Measurements from ENCODE around the gene MRPL53. TPM values are rescaled to one million over a fixed set of nuclear protein-coding genes. Genes with fewer than 3 reads are reported as not detected.

MRPL53 gene
- total RNA-seq (2011; cell fraction: chromatin; rRNA removed; ENCODE audit: low replicate concordance): 18.9 and 39.7 TPM in 2 replicates
- total RNA-seq (2011; cell fraction: nucleolus; rRNA removed): 42.7 and 46.7 TPM in 2 replicates
- 23.2 and 28.7 TPM in 2 replicates for total RNA-seq (2011; cell fraction: nucleoplasm; rRNA removed)
- 60.8 and 68.2 TPM in 2 replicates for total RNA-seq (2014; rRNA removed)
- 14.5 and 18.2 TPM in 2 replicates for total RNA-seq (2014; rRNA removed; fragmentation: Illumina TruSeq; extraction: Trizol)
- 45.7 and 46.4 TPM in 2 replicates for total RNA-seq (2015; rRNA removed; fragmentation: Illumina TruSeq; extraction: Trizol)
- total RNA-seq (2021): 80.8 and 87.9 TPM in 2 replicates
- 15.1 and 20.0 TPM in 2 replicates for polyA plus RNA-seq (2011; rRNA removed)
- 23.7 and 82.7 TPM in 2 replicates for polyA plus RNA-seq (2011; cell fraction: cytosol; rRNA removed)
- 16.1 and 33.6 TPM in 2 replicates for polyA plus RNA-seq (2011; cell fraction: nucleus; rRNA removed)
- polyA plus RNA-seq (2012): 72.4 and 72.9 TPM in 2 replicates
- polyA plus RNA-seq (2014; fragmentation: Illumina TruSeq; extraction: Trizol): 11.5 and 37.5 TPM in 2 replicates
- polyA plus RNA-seq (2014; fragmentation: Nextera tagmentation; extraction: Ambion mirVana): 10 to 100 TPM; 24.3 to 41.1 TPM
- 53.9 and 84.3 TPM in 2 replicates for polyA plus RNA-seq (2014; rRNA removed)
- 4.9 and 8.8 TPM in 2 replicates for polyA minus RNA-seq (2011; rRNA and poly(A)+ RNA removed)
- 18.4 and 20.1 TPM in 2 replicates for polyA minus RNA-seq (2011; cell fraction: cytosol; rRNA and poly(A)+ RNA removed)
- 10.9 and 12.3 TPM in 2 replicates for polyA minus RNA-seq (2011; cell fraction: nucleus; rRNA and poly(A)+ RNA removed)
- Bru-seq, nascent RNA: percentile 95 among the genes with signal in this experiment
- percentile 89 among the genes with signal in this experiment for BruChase-seq, experiment 1, labeled RNA remaining after a 2-hour chase
- BruChase-seq, experiment 2, labeled RNA remaining after a 6-hour chase: percentile 89 among the genes with signal in this experiment
- long read RNA-seq, experiment 1, transcript MRPL53-201 (3 exons, 1,162 nt): major isoform, 76 of 129 reads
- long read RNA-seq, experiment 1, partial matches to known transcripts: 49 of 129 reads
- long read RNA-seq, experiment 1, other reads (novel, unspliced or antisense): 0 of 129 reads
- long read RNA-seq, experiment 2, transcript MRPL53-201 (3 exons, 1,162 nt): major isoform, 62 of 66 reads
- long read RNA-seq, experiment 2, partial matches to known transcripts: 0 of 66 reads
- long read RNA-seq, experiment 2, other reads (novel, unspliced or antisense): 2 of 66 reads
- long read RNA-seq, experiment 3, transcript MRPL53-201 (3 exons, 1,162 nt): major isoform, 51 of 53 reads
- long read RNA-seq, experiment 3, partial matches to known transcripts: 0 of 53 reads
- long read RNA-seq, experiment 3, other reads (novel, unspliced or antisense): 0 of 53 reads

- peaks cover 20% of the 10 kb centered on the region; the same call in 2 of the 3 replicates for H3K36me3 ChIP-seq (ENCODE audit: control insufficient read depth, insufficient read depth, low read length)
- TSS peak; percentile 91 for BruUV-seq (replicated peaks)
- H2AFZ ChIP-seq (ENCODE audit: low read depth, low read length): peak within 1 kb of the TSS; percentile 97
- H3K9me1 ChIP-seq (ENCODE audit: control insufficient read depth, insufficient read depth, low read length): peaks cover 4% of the 10 kb centered on the region
- peaks cover 13% of the 10 kb centered on the region; the same call in 2 of the 3 replicates for H3K79me2 ChIP-seq (ENCODE audit: control insufficient read depth, insufficient read depth, low read length)
- in situ Hi-C loops (cut with MboI): no loop called here
- no peaks in the 10 kb centered on the region for H3K27me3 ChIP-seq (ENCODE audit: control insufficient read depth in 2 of 2, insufficient read depth in 2 of 2, low read length in 2 of 2)
- H3K9ac ChIP-seq (ENCODE audit: insufficient read depth in 1 of 2, low read depth in 2 of 2, low read length in 2 of 2): peak within 1 kb of the TSS; percentile 88 to 95
- ATAC-seq: peak; percentile 93
- no peaks in the 10 kb centered on the region for H3K9me3 ChIP-seq (replicated peaks; ENCODE audit: control insufficient read depth, insufficient read depth, low read depth, low read length)
- H3K4me1 ChIP-seq (replicated peaks in 1 of 2; ENCODE audit: control insufficient read depth in 2 of 2, insufficient read depth in 2 of 2, low read length in 2 of 2): peaks cover 12 to 16% of the 10 kb centered on the region in 2 experiments; a peak in 3 of 5 replicates
- peak within 1 kb of the TSS; percentile 99 for H3K4me2 ChIP-seq (ENCODE audit: insufficient read depth, low read length)
- POLR2A ChIA-PET: interaction anchor here (0.6 to 4.0 kb wide), 6 partner anchors 10 to 1056 kb away, joined by 3 to 28 read pairs (median 4); partner anchors contain the start of genes AUP1, CCDC142, HTRA2 and TTC31
- no peaks in the 10 kb centered on the region for H4K20me1 ChIP-seq (replicated peaks; ENCODE audit: control insufficient read depth, insufficient read depth, low read length)
- FAIRE-seq: peak; percentile 90
- intact Hi-C loops (cut with micrococcal nuclease): loop anchor here (5.0 kb wide), 1 partner anchor 75 kb away; no protein-coding TSS in a partner anchor
- peak within 1 kb of the TSS; percentile 95 for H3K27ac ChIP-seq (ENCODE audit: extremely low read depth, low read depth, low read length)
- under 1% methylated on average over 59 of the region's 66 CpGs for WGBS (ENCODE audit: insufficient coverage, low coverage, missing lambda C conversion rate)
- CTCF ChIA-PET (ENCODE audit: low intra/inter-chr PET ratio): interaction anchor here (0.7 kb wide), 1 partner anchor 1887 kb away, joined by 3 read pairs; no protein-coding TSS in a partner anchor
- DNase-seq (ENCODE audit: extremely low read depth in 1 of 4, low spot score in 3 of 4): peak; percentile 80 to 97 (median 80)
- peak within 1 kb of the TSS; percentile 83 for H3K4me3 ChIP-seq
- TF ChIP-seq, protein P1, sequence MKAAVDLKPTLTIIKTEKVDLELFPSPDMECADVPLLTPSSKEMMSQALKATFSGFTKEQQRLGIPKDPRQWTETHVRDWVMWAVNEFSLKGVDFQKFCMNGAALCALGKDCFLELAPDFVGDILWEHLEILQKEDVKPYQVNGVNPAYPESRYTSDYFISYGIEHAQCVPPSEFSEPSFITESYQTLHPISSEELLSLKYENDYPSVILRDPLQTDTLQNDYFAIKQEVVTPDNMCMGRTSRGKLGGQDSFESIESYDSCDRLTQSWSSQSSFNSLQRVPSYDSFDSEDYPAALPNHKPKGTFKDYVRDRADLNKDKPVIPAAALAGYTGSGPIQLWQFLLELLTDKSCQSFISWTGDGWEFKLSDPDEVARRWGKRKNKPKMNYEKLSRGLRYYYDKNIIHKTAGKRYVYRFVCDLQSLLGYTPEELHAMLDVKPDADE (conservative IDR thresholded peaks at IDR 0.05; ENCODE audit: control insufficient read depth, low read depth, low read length): peak; percentile 75; the same call in 1 of the 2 replicates
- TF ChIP-seq HMBOX1 (IDR thresholded peaks at IDR 0.05) (no peak), DNMT1 (IDR thresholded peaks at IDR 0.05) (peak; percentile 97), POLR2G (IDR thresholded peaks at IDR 0.05; ENCODE audit: low read depth, low read length) (peak; percentile 94), NR2F6 (CRISPR knock-in tag; IDR thresholded peaks at IDR 0.05) (no peak), SAFB2 (IDR thresholded peaks at IDR 0.05; ENCODE audit: borderline replicate concordance, low read depth, low read length, severe bottlenecking) (no peak)
- TF ChIP-seq, protein P2, sequence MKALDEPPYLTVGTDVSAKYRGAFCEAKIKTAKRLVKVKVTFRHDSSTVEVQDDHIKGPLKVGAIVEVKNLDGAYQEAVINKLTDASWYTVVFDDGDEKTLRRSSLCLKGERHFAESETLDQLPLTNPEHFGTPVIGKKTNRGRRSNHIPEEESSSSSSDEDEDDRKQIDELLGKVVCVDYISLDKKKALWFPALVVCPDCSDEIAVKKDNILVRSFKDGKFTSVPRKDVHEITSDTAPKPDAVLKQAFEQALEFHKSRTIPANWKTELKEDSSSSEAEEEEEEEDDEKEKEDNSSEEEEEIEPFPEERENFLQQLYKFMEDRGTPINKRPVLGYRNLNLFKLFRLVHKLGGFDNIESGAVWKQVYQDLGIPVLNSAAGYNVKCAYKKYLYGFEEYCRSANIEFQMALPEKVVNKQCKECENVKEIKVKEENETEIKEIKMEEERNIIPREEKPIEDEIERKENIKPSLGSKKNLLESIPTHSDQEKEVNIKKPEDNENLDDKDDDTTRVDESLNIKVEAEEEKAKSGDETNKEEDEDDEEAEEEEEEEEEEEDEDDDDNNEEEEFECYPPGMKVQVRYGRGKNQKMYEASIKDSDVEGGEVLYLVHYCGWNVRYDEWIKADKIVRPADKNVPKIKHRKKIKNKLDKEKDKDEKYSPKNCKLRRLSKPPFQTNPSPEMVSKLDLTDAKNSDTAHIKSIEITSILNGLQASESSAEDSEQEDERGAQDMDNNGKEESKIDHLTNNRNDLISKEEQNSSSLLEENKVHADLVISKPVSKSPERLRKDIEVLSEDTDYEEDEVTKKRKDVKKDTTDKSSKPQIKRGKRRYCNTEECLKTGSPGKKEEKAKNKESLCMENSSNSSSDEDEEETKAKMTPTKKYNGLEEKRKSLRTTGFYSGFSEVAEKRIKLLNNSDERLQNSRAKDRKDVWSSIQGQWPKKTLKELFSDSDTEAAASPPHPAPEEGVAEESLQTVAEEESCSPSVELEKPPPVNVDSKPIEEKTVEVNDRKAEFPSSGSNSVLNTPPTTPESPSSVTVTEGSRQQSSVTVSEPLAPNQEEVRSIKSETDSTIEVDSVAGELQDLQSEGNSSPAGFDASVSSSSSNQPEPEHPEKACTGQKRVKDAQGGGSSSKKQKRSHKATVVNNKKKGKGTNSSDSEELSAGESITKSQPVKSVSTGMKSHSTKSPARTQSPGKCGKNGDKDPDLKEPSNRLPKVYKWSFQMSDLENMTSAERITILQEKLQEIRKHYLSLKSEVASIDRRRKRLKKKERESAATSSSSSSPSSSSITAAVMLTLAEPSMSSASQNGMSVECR (CRISPR knock-in tag; IDR thresholded peaks at IDR 0.05): peak; percentile 92
Observed at GRCh38 chr2:74472086-74472944, at the start of gene MRPL53. MRPL53 (minus strand) TSS chr2:74472680; CDS start chr2:74472660, 20 bp downstream.
